Large intestine (tissue), 3 donors: ENCODE results near the gene KLHL6. TPM values are rescaled to one million over a fixed set of nuclear protein-coding genes. Genes with fewer than 3 reads are reported as not detected.

Source experiments
- DNase-seq, 2 donors: peaks; one replicate each; pipeline versions ENCODE4 v3.0.0 to v3.0.0-alpha.2; 2013
- H3K27ac ChIP-seq: one replicate; pipeline ENCODE4 v1.5.1; 2013; ENCODE audit warnings: low read length
- H3K27me3 ChIP-seq: 2 replicates; pipeline ENCODE4 v1.6.1; 2013; ENCODE audit warnings: low read length; ENCODE audit not compliant: control insufficient read depth, insufficient read depth
- H3K36me3 ChIP-seq: 2 replicates; pipeline ENCODE4 v1.6.1; 2013; ENCODE audit warnings: low read length; ENCODE audit not compliant: control insufficient read depth, insufficient read depth
- H3K4me1 ChIP-seq: one replicate; pipeline ENCODE4 v1.6.1; 2013; ENCODE audit warnings: low read length; ENCODE audit not compliant: control insufficient read depth, insufficient read depth
- H3K4me3 ChIP-seq: one replicate; pipeline ENCODE4 v1.5.1; 2013; ENCODE audit warnings: low read length
- H3K9me3 ChIP-seq: one replicate; pipeline ENCODE4 v1.6.1; 2013; ENCODE audit warnings: mild to moderate bottlenecking, low read depth, low read length, moderate library complexity; ENCODE audit not compliant: control insufficient read depth
- WGBS: methylation state at CpG from one replicate; pipeline ENCODE4 v1.1.5; 2013; ENCODE audit warnings: low lambda C conversion rate; ENCODE audit not compliant: insufficient coverage; 5-methylcytosine and 5-hydroxymethylcytosine counted together
- polyA plus RNA-seq: library from polyadenylated mRNA; unstranded; fragments of 120-200 nt; gene quantifications from one replicate; pipeline ENCODE4 v1.2.1, GENCODE V29; 2013

Gene KLHL6
- polyA plus RNA-seq, 1 donor: 2.5 TPM

DNA sequence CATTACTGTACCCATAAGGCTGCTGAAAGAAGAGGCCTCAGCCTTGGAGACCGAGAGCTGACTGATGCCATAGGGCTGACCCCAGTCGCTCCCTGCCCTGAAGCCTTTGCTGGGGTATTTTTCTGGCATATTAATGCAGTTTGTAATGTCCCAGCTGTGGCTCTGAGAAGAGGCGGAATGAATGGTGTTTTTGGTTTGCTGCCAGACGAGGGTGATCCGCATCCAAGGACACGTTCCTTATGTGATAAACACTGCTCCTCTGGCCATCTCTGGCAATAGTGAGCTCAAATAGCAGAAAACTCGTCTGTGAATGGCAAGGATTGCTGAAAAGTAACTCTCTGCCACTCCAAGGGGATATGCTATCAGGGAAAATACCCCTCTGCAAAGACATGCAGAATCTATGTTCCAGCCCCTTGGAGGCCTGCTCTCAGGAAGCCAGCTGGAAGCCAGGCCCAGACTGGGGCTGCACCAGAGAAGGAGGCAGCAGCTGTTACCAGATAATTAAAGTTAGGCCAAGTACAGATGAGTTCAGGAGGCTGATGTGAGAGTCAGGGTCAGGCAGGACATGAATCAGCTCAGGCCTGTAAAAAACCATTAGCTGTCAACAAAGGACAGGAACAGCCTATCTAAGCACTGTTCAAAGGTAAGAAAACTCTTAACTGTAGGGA, 28.9 kb upstream of the KLHL6 start:
- H3K9me3 ChIP-seq: no peaks in the 10 kb centered on the region
- H3K27me3 ChIP-seq: no peaks in the 10 kb centered on the region
- no peak overlapping the region for H3K4me3 ChIP-seq
- WGBS: no CpG with 5 or more reads among the region's 7 CpGs
- DNase-seq: peak; percentile 40 to 68
- H3K36me3 ChIP-seq: no peaks in the 10 kb centered on the region
- peak overlapping the region; percentile 86 for H3K27ac ChIP-seq
- H3K4me1 ChIP-seq: peaks cover 48% of the 10 kb centered on the region

DNA sequence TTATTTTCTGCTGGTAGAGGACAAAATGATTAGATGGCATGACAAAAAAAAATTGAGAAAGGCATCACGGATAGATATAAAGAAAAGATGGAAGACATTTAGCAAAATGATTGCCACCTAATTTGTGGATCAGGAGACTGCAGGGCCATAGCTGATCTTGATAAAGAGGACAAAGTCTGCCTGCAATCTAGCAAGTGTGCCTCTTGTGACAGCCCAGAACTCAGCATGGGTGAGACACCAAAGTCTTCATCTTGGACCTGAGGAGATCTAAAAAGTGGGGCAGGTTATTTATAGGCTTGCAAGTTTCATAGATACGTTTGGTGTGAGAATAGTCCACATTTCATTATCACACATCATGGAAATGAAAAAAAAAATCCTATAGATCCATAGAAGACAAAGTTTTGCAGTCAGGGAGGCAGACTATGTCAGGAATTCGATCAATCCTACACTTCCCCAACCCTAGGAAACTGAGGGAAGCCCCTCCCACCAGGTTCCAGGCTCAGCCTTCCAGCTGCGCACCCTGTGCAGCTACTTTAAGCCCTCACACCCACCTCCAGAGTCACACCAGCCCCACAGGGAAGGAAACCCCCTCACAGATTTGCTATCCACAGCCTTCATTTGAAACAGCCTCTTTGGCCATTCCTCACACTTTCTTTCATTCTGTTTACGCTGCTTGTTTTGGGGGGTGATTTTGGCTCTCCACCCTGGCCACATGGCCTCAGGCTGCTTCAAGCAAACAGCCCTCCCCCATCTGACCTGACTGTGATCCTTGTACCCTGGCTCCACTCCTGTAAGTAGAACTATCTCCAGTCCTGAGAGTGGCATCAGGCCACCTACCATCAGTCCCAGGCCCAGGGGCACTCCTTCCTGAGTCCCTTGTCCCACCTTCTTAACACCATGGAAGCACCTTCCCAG, 28.1 kb upstream of the KLHL6 start:
- Histone ChIP-seq H3K9me3 (no peaks in the 10 kb centered on the region), H3K36me3 (no peaks in the 10 kb centered on the region), H3K4me1 (peaks cover 48% of the 10 kb centered on the region), H3K4me3 (no peak overlapping the region), H3K27me3 (no peaks in the 10 kb centered on the region), H3K27ac (peak overlapping the region; percentile 86)
- 10% methylated on average over 2 of the region's 5 CpGs for WGBS
- peak; percentile 61 to 78 for DNase-seq

DNA sequence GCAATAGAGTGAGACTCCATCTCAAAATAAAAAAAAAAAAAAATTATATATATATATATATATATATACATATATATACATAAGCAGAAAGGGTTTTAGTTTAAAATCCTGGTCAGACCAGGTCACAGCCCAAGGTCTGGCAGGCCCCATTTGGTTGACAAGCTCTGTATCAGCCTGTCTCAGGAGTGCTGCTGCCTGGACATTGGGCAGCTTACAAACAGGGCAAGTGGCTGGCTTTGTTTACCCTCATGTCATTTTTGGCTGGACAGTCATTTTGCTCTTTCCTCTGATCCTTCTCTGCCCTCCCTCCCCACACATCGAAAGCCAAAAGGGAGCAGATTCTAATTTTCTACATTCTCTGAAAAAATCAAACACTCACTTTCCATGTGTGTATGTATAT, 26.7 kb upstream of the KLHL6 start:
- Histone ChIP-seq H3K4me3 (no peak overlapping the region), H3K36me3 (no peaks in the 10 kb centered on the region), H3K27ac (no peak overlapping the region), H3K27me3 (no peaks in the 10 kb centered on the region), H3K4me1 (peaks cover 48% of the 10 kb centered on the region), H3K9me3 (no peaks in the 10 kb centered on the region)
- no CpG with 5 or more reads among the region's 1 CpG for WGBS
- DNase-seq: no peak

DNA sequence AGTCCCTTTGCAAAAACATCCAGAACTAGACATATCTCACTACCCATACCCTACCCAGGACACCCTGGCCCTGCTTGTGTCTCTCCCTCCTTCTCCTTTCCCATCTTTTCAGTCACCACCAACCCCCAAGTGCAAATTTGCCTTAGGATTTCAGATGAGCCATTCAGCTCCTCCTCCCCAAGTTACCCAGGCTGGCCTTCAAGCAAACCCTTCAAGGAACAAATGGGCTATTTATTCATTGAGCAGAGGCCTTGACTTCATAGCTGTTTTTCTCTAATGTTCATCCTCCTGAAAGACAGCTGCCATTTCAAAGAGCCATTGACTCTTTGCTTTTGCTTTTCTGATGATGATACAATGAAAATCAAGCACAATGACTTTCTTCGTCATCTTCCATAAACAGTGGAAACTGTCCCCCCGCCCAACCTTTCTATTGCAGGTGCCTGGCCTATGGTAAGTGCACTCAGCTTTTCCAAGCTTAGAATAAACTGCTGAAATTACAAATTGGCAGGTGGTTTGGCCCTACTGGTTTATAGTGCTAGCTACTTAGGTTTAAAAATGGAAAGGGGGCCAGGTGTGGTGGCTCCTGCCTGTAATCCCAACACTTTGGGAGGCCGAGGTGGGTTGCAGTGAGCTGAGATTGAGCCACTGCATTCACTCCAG, 26.1 kb upstream of the KLHL6 start:
- no peaks in the 10 kb centered on the region for H3K27me3 ChIP-seq
- H3K27ac ChIP-seq: no peak overlapping the region
- no peak overlapping the region for H3K4me3 ChIP-seq
- H3K4me1 ChIP-seq: peaks cover 48% of the 10 kb centered on the region
- no peak for DNase-seq
- no peaks in the 10 kb centered on the region for H3K9me3 ChIP-seq
- no peaks in the 10 kb centered on the region for H3K36me3 ChIP-seq
- no CpG with 5 or more reads among the region's 3 CpGs for WGBS

DNA sequence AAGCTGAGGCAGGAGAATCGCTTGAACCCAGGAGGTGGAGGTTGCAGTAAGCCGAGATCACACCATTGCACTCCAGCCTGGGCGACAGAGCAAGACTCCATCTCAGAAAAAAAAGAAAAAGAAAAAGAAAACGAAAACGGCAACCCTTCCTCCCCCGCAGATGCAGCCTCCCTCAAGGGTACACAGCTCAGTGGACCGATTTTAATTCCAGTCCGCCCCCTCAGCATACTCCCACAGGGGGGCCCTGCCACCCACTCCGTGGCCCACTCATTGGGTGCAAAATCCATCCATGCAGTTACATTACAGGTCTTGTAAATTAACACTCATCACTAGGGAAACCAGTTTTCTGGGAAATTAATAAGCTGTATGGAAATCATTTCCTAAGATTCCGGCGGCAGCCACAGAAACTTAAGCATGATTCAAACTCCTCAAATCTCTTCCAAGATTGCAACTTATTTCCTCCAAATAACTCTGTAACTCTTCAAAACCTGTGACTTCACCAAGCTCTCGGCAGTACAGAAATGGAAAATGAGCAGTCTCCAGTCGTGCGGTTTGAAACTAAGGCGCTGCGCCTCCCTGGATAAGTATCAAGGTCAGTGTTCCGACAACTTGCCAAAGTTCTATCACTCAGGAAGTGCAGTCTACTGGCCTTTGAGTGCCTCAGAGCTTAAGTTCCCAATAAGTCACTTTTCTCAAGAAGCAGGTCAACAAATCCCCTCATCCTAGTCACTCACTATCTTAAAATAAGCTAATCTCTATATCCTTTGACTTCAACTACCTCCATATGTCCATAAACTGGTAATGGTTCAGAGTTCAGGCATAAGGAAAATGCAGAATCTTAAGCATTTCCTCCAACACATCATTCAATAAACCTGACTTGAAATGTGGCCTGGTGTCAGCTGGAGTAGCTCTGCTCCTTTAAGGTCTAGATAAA, 24.7 kb upstream of the KLHL6 start:
- Histone ChIP-seq H3K4me1 (peaks cover 44% of the 10 kb centered on the region), H3K36me3 (no peaks in the 10 kb centered on the region), H3K9me3 (no peaks in the 10 kb centered on the region), H3K27me3 (no peaks in the 10 kb centered on the region), H3K4me3 (no peak overlapping the region), H3K27ac (peak overlapping the region; percentile 62)
- peak; percentile 20 to 66 for DNase-seq
- 40% methylated on average over 2 of the region's 17 CpGs for WGBS

DNA sequence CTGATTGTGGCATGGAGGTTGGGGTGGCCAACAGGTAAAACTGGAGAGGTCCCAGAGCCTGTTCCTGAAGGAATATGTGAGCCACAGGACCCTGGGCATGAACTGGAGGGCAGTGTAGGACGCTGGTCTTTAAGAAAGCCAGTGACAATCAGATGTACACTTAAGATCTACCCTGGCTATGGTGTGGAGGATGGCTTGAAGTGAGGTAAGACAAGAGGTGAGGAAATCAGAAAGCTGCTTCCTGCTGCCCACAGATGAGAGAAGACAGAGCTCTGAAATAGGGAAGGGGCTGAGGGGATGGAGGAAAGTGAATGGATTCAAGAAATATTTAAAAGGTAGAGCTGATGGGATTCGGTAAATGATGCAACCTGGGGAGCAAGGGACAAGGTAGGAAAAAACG, 22.7 kb upstream of the KLHL6 start:
- WGBS: 90% methylated on average over 2 of the region's 3 CpGs
- no peak for DNase-seq
- no peaks in the 10 kb centered on the region for H3K27me3 ChIP-seq
- no peaks in the 10 kb centered on the region for H3K9me3 ChIP-seq
- H3K27ac ChIP-seq: no peak overlapping the region
- peaks cover 25% of the 10 kb centered on the region for H3K4me1 ChIP-seq
- H3K36me3 ChIP-seq: no peaks in the 10 kb centered on the region
- H3K4me3 ChIP-seq: no peak overlapping the region

DNA sequence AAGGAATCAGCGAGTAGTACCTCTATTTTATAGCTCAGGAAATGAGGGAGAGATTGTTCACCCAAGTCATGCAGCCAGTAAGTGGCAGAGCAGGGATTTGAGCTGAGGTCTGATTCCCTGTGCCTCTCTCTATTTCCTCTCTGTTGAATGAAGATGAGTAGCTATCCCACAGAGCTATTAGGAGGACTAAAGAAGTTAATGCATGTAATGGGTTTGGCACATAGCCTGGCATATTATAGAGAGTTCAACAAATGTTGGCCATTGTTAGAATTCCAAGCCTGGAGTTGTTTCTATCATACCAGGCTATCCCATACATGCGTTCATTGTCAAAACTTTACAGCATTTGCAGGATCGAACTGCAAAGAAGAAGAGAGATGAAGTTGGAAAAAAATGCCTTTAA, 21.8 kb upstream of the KLHL6 start:
- no peak for DNase-seq
- no peak overlapping the region for H3K4me3 ChIP-seq
- H3K36me3 ChIP-seq: no peaks in the 10 kb centered on the region
- no peak overlapping the region for H3K27ac ChIP-seq
- peaks cover 18% of the 10 kb centered on the region for H3K4me1 ChIP-seq
- H3K9me3 ChIP-seq: no peaks in the 10 kb centered on the region
- WGBS: no CpG with 5 or more reads among the region's 3 CpGs
- no peaks in the 10 kb centered on the region for H3K27me3 ChIP-seq

DNA sequence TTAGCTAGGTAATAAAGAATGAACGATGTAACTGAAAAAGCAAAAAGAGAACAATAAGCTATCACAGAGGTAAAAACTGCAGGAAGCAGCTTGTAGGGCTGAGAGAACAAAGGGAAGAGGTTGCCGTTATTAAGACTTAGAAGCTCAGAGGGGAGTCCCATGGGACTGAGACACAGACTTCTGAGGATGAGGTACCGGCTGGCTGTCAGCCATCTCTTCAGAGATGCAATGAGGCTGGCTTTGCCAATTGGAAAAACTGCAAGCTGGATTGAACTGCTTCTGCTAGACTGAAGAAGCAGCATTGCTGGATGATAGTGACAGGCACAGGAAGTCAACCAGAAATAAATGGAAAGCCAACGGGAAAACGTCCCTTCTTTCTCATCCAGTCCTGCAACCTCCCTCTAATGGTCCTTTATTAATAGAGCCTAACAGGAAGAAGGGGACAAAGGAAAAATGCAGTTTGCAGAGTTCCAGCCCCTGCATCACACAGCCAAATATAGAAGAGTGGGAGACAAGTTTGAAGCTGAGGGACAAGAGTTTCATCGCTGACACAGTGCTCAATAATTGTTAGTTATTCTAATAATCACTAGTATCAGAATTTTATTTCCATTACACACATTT, 21.1 kb upstream of the KLHL6 start:
- H3K36me3 ChIP-seq: no peaks in the 10 kb centered on the region
- H3K27ac ChIP-seq: no peak overlapping the region
- H3K4me1 ChIP-seq: peaks cover 15% of the 10 kb centered on the region
- DNase-seq: no peak
- H3K27me3 ChIP-seq: no peaks in the 10 kb centered on the region
- 55% methylated on average over 3 of the region's 6 CpGs for WGBS
- no peaks in the 10 kb centered on the region for H3K9me3 ChIP-seq
- no peak overlapping the region for H3K4me3 ChIP-seq

DNA sequence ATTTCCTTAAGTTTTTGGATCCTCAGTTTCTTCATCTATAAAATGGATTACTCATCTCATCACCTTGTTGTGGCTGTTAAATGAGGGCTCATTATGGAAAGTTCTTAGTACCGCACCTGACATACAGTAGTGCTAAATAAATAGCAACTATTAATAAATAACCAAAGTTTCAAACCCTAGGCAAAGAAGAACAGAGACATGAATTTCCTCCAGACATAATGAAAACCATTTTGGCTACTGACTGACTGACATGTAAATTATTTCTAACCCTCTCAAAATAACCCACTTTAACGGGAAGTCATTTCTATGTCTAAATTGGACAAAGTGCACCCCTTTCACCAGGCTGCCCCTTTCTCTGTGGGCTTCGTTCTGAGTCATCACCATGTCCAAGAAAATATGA, 17.4 kb upstream of the KLHL6 start:
- DNase-seq: no peak
- no CpG with 5 or more reads among the region's 3 CpGs for WGBS
- H3K4me1 ChIP-seq: no peaks in the 10 kb centered on the region

More for the DNA sequence above, 17.4 kb upstream of the KLHL6 start:
- H3K36me3 ChIP-seq: no peaks in the 10 kb centered on the region
- no peaks in the 10 kb centered on the region for H3K27me3 ChIP-seq
- no peak overlapping the region for H3K4me3 ChIP-seq
- H3K9me3 ChIP-seq: no peaks in the 10 kb centered on the region
- no peak overlapping the region for H3K27ac ChIP-seq
